SKM-1 (cell line): Measurements from ENCODE around the gene TAOK3.

Source experiments
- DNase-seq: peaks from one replicate; lab custom pipeline; 2025; ENCODE audit not compliant: unreplicated experiment; lab: John Stamatoyannopoulos, UW

TAOK3 gene

GRCh38 chr12:118102070-118102469 is 270.6 kb downstream of the TAOK3 start:
- DNase-seq, result no peak

GRCh38 chr12:118101051-118101450 is 271.7 kb downstream of the TAOK3 start:
- DNase-seq, result no peak
